T-cell (primary cell): ENCODE results near the gene ITGB1BP2. TPM values are rescaled to one million over a fixed set of nuclear protein-coding genes. Genes with fewer than 3 reads are reported as not detected.
"Not testable (repeated sequence)": the region's sequence is repeated elsewhere in the genome, so short reads cannot be mapped to it uniquely, and the experiment has no call there.

Experiments
- ATAC-seq, 4 experiments: fragments of 200-7000 bp in 3 of 4; fragments of 150-1000 bp in 1 of 4; cut with Tn5 transposase; replicated peaks in 1 of 4; 1 replicate in 3 of 4; 2 replicates in 1 of 4; pipeline ENCODE4 v1.10.0; 2021; ENCODE audit warnings: moderate library complexity in 3 of 4, mild to moderate bottlenecking in 2 of 4, moderate number of reproducible peaks in 1 of 4
- CTCF ChIA-PET, 2 donors: fragments of 300-600 bp; sonication (Branson Sonifier 250); formaldehyde crosslinking; loops; one replicate each; lab custom pipeline; 2022; ENCODE audit warnings: antibody characterized with exemption in 2 of 2; lab: Charles Lee
- POLR2A ChIA-PET, 2 donors: fragments of 300-600 bp; sonication (Branson Sonifier 250); formaldehyde crosslinking; loops; one replicate each; lab custom pipeline; 2022; ENCODE audit warnings: antibody characterized with exemption in 2 of 2; lab: Charles Lee
- DNase-seq, 35 experiments: peaks; one replicate each; pipeline versions ENCODE4 v3.0.0 to v3.0.0-alpha.2; 2013 to 2023
- H3K27ac ChIP-seq: one replicate; pipeline ENCODE4 v1.5.1; 2013; ENCODE audit warnings: low read length
- H3K27me3 ChIP-seq, 2 experiments: replicated peaks in 1 of 2; 1 replicate in 1 of 2; 2 replicates in 1 of 2; pipeline versions ENCODE4 v1.6.1 to v1.7.0; 2013; ENCODE audit warnings: low read length in 1 of 2, mixed read lengths in 1 of 2; ENCODE audit not compliant: control insufficient read depth in 2 of 2, insufficient read depth in 2 of 2; ENCODE audit errors: extremely low read depth in 1 of 2
- H3K36me3 ChIP-seq, 2 donors: 1 replicate in 1 of 2; 2 replicates in 1 of 2; pipeline versions ENCODE4 v1.6.1 to v1.7.0; 2013; ENCODE audit warnings: low read length in 1 of 2; ENCODE audit not compliant: control insufficient read depth in 2 of 2, insufficient read depth in 1 of 2; ENCODE audit errors: extremely low read depth in 1 of 2
- H3K4me1 ChIP-seq, 2 experiments: 1 replicate in 1 of 2; 2 replicates in 1 of 2; pipeline versions ENCODE4 v1.6.1 to v1.7.0; 2013; ENCODE audit warnings: low read length in 2 of 2, mixed read lengths in 1 of 2; ENCODE audit not compliant: insufficient read depth in 2 of 2, control insufficient read depth in 1 of 2; ENCODE audit errors: extremely low read depth in 1 of 2
- H3K4me3 ChIP-seq, 2 donors: 1 replicate in 1 of 2; 2 replicates in 1 of 2; pipeline versions ENCODE4 v1.5.1 to v1.7.0; 2013; ENCODE audit warnings: mild to moderate bottlenecking in 2 of 2, low read length in 1 of 2, moderate library complexity in 1 of 2; ENCODE audit not compliant: control insufficient read depth in 1 of 2; ENCODE audit errors: extremely low read depth in 1 of 2
- H3K9me3 ChIP-seq: 2 replicates; pipeline ENCODE4 v1.7.0; 2013
- H3K27ac Mint-ChIP-seq, 2 donors: one replicate each; pipeline ENCODE4 v1.8.0; 2020 to 2021; ENCODE audit warnings: mild to moderate bottlenecking in 2 of 2, mixed read lengths in 2 of 2
- H3K27me3 Mint-ChIP-seq, 2 donors: one replicate each; pipeline ENCODE4 v1.8.0; 2021 to 2022; ENCODE audit warnings: mixed read lengths in 2 of 2
- H3K36me3 Mint-ChIP-seq: one replicate; pipeline ENCODE4 v1.8.0; 2021; ENCODE audit warnings: mixed read lengths
- H3K4me1 Mint-ChIP-seq, 3 donors: one replicate each; pipeline ENCODE4 v1.8.0; 2020 to 2022; ENCODE audit warnings: mixed read lengths in 3 of 3, mild to moderate bottlenecking in 1 of 3
- H3K4me3 Mint-ChIP-seq, 3 donors: one replicate each; pipeline ENCODE4 v1.8.0; 2020 to 2022; ENCODE audit warnings: mild to moderate bottlenecking in 3 of 3, mixed read lengths in 3 of 3, moderate library complexity in 3 of 3
- H3K9me3 Mint-ChIP-seq, 3 donors: one replicate each; pipeline ENCODE4 v1.8.0; 2020 to 2022; ENCODE audit warnings: mixed read lengths in 3 of 3
- WGBS: methylation state at CpG from one replicate; pipeline ENCODE4 v1.1.5; 2013; ENCODE audit warnings: missing lambda C conversion rate; ENCODE audit not compliant: insufficient coverage; 5-methylcytosine and 5-hydroxymethylcytosine counted together
- total RNA-seq, 35 experiments: library from RNA in 6 of 35; stranded (reverse) in 6 of 35; fragments of 120-200 nt in 1 of 35; gene quantifications; one replicate each; pipeline versions ENCODE4 v1.2.1 to v1.2.4 and lab custom pipeline; 2013 to 2026

The ITGB1BP2 gene
- total RNA-seq, 5 donors from 2014 or later (not counting 1 experiment from before 2014, with no cell fraction given) = 2.3 to 4.0 (median 3.0) TPM

DNA sequence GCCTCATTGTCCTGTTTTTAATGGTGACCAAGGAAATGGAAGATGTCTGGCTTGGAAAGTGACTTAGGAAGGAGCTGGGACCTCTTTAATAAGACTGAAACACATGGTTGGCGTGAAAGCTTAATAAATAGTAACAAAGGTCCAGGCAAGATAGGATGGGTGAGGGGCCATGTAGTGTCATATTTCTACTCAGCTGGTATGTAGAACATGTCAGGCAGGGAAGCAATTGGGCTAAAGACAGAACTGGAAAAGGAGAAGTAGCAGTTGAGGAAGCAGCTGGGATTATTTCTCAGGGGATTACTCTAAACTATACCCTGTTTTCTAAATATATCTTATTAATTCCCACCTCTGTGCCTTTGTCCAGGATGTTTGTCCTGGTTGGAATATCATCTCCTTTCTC, 18.6 kb downstream of the ITGB1BP2 start:
- Histone ChIP-seq H3K36me3 (no peaks in the 10 kb centered on the region), H3K4me1 (no peaks in the 10 kb centered on the region), H3K9me3 (no peaks in the 10 kb centered on the region), H3K27me3 (no peaks in the 10 kb centered on the region), H3K4me3 (no peak overlapping the region), H3K27ac (no peak overlapping the region)
- CTCF ChIA-PET = interaction anchor here in 1 of 2 donors (0.6 kb wide), 1 partner anchor 11 kb away, joined by 4 read pairs; no protein-coding TSS in a partner anchor
- no peaks in the 10 kb centered on the region for H3K9me3 Mint-ChIP-seq
- ATAC-seq (no peak), DNase-seq (no peak)
- H3K36me3 Mint-ChIP-seq = no peaks in the 10 kb centered on the region
- no CpG with 5 or more reads among the region's 1 CpG for WGBS
- H3K4me3 Mint-ChIP-seq = no peak overlapping the region
- peaks cover 0 to 3% of the 10 kb centered on the region in 2 donors for H3K27me3 Mint-ChIP-seq
- POLR2A ChIA-PET = no interaction called here
- H3K4me1 Mint-ChIP-seq = no peaks in the 10 kb centered on the region
- no peak overlapping the region for H3K27ac Mint-ChIP-seq

DNA sequence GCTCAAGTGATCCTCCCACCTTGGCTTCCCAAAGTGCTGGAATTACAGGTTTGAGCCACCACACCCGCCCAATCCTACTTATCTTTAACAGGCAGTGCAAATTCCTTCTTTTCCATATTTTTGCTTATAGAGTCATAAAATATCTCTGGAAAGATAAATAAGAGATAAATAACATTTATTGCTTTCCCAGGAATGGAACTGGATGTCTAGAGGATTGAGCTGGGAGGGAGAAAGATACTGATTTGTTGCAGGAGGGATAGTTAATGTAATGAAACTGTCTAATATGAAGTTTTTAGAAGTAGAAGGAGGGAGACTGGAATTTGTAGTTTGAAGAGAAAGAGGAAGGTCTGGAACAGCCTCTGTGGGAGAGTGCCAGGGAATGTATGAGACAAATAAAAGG, 20.2 kb downstream of the ITGB1BP2 start:
- ChIA-PET POLR2A (no interaction called here), CTCF (no interaction called here)
- Histone ChIP-seq H3K27me3 (no peaks in the 10 kb centered on the region), H3K36me3 (no peaks in the 10 kb centered on the region), H3K9me3 (no peaks in the 10 kb centered on the region), H3K4me3 (no peak overlapping the region), H3K27ac (no peak overlapping the region), H3K4me1 (no peaks in the 10 kb centered on the region)
- no peak overlapping the region for H3K27ac Mint-ChIP-seq
- peaks cover 0 to 3% of the 10 kb centered on the region in 2 donors for H3K27me3 Mint-ChIP-seq
- peaks cover 0 to 2% (median 0%) of the 10 kb centered on the region in 3 donors for H3K9me3 Mint-ChIP-seq
- no peak for DNase-seq
- no peak for ATAC-seq
- no CpG with 5 or more reads among the region's 1 CpG for WGBS
- no peak overlapping the region for H3K4me3 Mint-ChIP-seq
- H3K36me3 Mint-ChIP-seq = peaks cover 2% of the 10 kb centered on the region
- H3K4me1 Mint-ChIP-seq = no peaks in the 10 kb centered on the region

DNA sequence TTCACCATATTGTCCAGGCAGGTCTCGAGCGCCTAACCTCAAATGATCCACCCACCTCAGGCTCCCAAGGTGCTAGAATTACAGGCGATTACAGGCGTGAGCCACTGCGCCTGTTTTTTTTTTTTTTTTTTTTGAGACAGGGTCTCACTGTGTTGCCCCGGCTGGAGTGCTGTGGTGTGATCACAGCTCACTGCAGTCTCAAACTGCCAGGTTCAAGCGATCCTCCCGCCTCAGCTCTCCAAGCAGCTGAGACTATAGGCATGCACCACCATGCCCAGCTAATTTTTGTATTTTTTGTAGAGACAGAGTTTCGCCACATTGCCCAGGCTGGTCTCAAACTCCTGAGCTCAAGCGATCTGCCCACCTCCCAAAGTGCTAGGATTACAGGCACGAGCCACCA, 22.9 kb downstream of the ITGB1BP2 start:
- H3K4me1 Mint-ChIP-seq, ATAC-seq, H3K27ac ChIP-seq, POLR2A ChIA-PET, H3K4me3 Mint-ChIP-seq, H3K27me3 Mint-ChIP-seq, H3K4me3 ChIP-seq, DNase-seq, H3K36me3 ChIP-seq, H3K9me3 Mint-ChIP-seq, H3K27ac Mint-ChIP-seq, H3K36me3 Mint-ChIP-seq, CTCF ChIA-PET, H3K4me1 ChIP-seq, H3K9me3 ChIP-seq, H3K27me3 ChIP-seq: not testable (repeated sequence)
- 100% methylated on average over 3 of the region's 11 CpGs for WGBS

DNA sequence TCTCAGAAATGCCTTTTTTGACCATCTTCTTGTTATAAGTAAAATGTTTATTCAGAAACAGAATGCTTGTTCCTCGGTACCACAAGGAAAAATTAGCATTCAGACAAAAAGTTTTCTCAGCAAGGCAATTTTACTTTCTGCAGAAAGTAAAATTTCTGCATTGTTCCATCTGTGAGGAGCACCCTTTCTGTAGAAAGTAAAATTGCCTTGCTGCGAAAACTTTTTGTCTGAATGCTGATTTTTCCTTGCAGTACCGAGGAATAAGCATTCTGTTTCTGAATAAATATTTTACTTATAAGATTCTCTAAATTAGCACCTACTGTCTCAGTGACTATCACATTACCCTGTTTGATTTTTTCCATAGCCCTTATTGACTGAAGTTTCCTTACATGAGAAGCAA, 24.8 kb downstream of the ITGB1BP2 start:
- ATAC-seq (no peak), DNase-seq (no peak)
- no peaks in the 10 kb centered on the region for H3K36me3 ChIP-seq
- H3K27me3 Mint-ChIP-seq = peaks cover 0 to 3% of the 10 kb centered on the region in 2 donors
- peaks cover 0 to 5% (median 0%) of the 10 kb centered on the region in 3 donors for H3K9me3 Mint-ChIP-seq
- no peak overlapping the region for H3K4me3 Mint-ChIP-seq
- no peaks in the 10 kb centered on the region for H3K27me3 ChIP-seq
- no peak overlapping the region for H3K27ac ChIP-seq
- POLR2A ChIA-PET = no interaction called here
- no peaks in the 10 kb centered on the region for H3K4me1 ChIP-seq
- H3K4me1 Mint-ChIP-seq = no peaks in the 10 kb centered on the region
- no peak overlapping the region for H3K4me3 ChIP-seq
- no peak overlapping the region for H3K27ac Mint-ChIP-seq
- CTCF ChIA-PET = no interaction called here
- WGBS = no CpG with 5 or more reads among the region's 3 CpGs
- H3K9me3 ChIP-seq = no peaks in the 10 kb centered on the region
- H3K36me3 Mint-ChIP-seq = peaks cover 5% of the 10 kb centered on the region

DNA sequence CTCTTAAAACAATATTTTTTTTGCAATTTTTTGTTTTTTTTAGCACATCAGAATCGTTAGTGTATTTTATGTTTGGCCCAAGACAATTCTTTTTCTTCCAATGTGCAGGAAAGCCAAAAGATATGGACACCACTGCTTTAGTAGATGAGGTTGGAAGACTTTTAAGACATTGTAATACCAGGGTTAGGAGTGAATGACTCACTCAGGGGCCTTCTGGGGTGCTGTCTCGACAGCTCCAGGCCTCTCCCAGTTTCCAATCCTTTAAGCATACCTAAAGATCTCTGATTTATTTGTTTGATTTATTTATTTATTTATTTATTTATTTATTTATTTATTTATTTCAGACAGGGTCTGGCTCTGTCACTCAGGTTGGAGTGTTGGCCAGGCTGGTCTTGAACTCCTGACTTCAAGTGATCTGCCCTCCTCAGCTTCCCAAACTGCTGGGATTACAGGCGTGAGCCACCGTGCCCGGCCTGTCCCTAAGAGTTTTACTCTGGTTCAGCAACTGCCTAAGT, 47.7 kb downstream of the ITGB1BP2 start:
- H3K27me3 ChIP-seq, DNase-seq, H3K4me1 Mint-ChIP-seq, ATAC-seq, H3K9me3 Mint-ChIP-seq, H3K27ac ChIP-seq, H3K36me3 Mint-ChIP-seq, H3K4me1 ChIP-seq, CTCF ChIA-PET, H3K4me3 ChIP-seq, POLR2A ChIA-PET, H3K27ac Mint-ChIP-seq, H3K4me3 Mint-ChIP-seq, H3K36me3 ChIP-seq, H3K9me3 ChIP-seq, H3K27me3 Mint-ChIP-seq: not testable (repeated sequence)
- whole genome bisulfite sequencing = no CpG with 5 or more reads among the region's 5 CpGs

DNA sequence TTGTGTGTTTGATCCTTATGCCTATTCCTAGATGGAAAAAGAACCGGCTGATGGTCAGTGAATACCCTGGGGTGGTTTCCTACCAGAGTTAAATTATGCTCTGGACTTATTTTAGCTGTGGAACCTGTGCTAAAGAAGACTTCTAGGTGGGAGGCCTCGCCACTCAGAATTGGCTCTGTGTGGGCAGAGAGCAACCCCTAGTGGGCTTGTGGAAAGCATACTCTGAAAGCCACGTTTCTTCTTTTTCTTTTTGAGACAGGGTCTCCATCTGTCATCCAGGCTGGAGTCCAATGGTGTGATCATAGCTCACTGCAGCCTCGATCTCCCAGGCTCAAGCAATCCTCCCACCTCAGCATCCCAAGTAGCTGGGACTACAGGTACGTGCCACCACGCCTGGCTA, 48.3 kb downstream of the ITGB1BP2 start:
- H3K36me3 ChIP-seq, H3K9me3 Mint-ChIP-seq, DNase-seq, H3K27ac Mint-ChIP-seq, ATAC-seq, H3K27ac ChIP-seq, H3K4me3 ChIP-seq, H3K4me1 Mint-ChIP-seq, H3K9me3 ChIP-seq, H3K4me3 Mint-ChIP-seq, H3K27me3 ChIP-seq, H3K27me3 Mint-ChIP-seq, POLR2A ChIA-PET, H3K4me1 ChIP-seq, CTCF ChIA-PET, H3K36me3 Mint-ChIP-seq: not testable (repeated sequence)
- WGBS = no CpG with 5 or more reads among the region's 6 CpGs

DNA sequence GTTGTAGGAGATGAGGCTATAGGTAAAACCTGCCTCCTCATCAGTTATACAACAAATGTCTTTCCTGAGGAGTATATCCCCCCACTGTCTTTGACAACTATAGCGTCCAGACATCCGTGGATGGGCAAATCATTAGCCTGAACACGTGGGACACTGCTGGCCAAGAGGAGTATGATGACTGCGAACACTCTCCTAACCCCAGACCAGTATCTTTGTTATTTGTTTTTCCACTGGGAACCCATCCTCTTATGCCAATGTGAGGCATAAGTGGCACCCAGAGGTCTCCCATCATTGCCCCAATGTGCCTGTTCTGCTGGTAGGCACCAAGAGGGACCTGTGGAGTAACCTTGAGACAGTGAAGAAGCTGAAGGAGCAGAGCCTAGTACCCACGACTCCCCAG, 50.9 kb downstream of the ITGB1BP2 start:
- CTCF ChIA-PET = interaction anchor here in 1 of 2 donors (0.6 kb wide), 1 partner anchor 222 kb away, joined by 3 read pairs; no protein-coding TSS in a partner anchor
- H3K4me1 ChIP-seq, H3K4me3 ChIP-seq, H3K9me3 ChIP-seq, H3K9me3 Mint-ChIP-seq, H3K27ac ChIP-seq, H3K4me3 Mint-ChIP-seq, H3K27me3 ChIP-seq, H3K36me3 ChIP-seq, POLR2A ChIA-PET, H3K4me1 Mint-ChIP-seq, DNase-seq, H3K27me3 Mint-ChIP-seq, H3K36me3 Mint-ChIP-seq, ATAC-seq: not testable (repeated sequence)
- H3K27ac Mint-ChIP-seq = peak overlapping the region in 1 of 2 donors; percentile 64
- no CpG with 5 or more reads among the region's 5 CpGs for WGBS
